H9 (cell line): Measurements from ENCODE around the gene IL1RL1. TPM values are rescaled to one million over a fixed set of nuclear protein-coding genes. Genes with fewer than 3 reads are reported as not detected.

Source experiments
- DNase-seq: peaks from one replicate; pipeline ENCODE4 v3.0.0-alpha.2; 2017
- H2AFZ ChIP-seq: one replicate; pipeline ENCODE4 v1.6.1; 2013; ENCODE audit warnings: mild to moderate bottlenecking, low read length, control low read depth, moderate library complexity
- H2AK5ac ChIP-seq: 2 replicates; pipeline ENCODE4 v1.6.1; 2013; ENCODE audit warnings: low read length, control low read depth, mixed read lengths; ENCODE audit not compliant: insufficient read length
- H2BK120ac ChIP-seq: one replicate; pipeline ENCODE4 v1.6.1; 2013; ENCODE audit warnings: low read depth, mild to moderate bottlenecking, low read length, control low read depth, inconsistent platforms; ENCODE audit not compliant: poor library complexity, severe bottlenecking
- H2BK12ac ChIP-seq: 2 replicates; pipeline ENCODE4 v1.6.1; 2013; ENCODE audit warnings: low read length, control low read depth, mixed read lengths, low read depth; ENCODE audit not compliant: insufficient read length
- H2BK15ac ChIP-seq: 2 replicates; pipeline ENCODE4 v1.6.1; 2013; ENCODE audit warnings: low read depth, low read length, control low read depth
- H2BK20ac ChIP-seq: one replicate; pipeline ENCODE4 v1.6.1; 2013; ENCODE audit warnings: low read depth, mild to moderate bottlenecking, low read length, control low read depth, inconsistent platforms; ENCODE audit not compliant: poor library complexity, severe bottlenecking
- H2BK5ac ChIP-seq: 2 replicates; pipeline ENCODE4 v1.6.1; 2013; ENCODE audit warnings: low read length, control low read depth, mixed read lengths; ENCODE audit not compliant: insufficient read length
- H3K14ac ChIP-seq: 2 replicates; pipeline ENCODE4 v1.6.1; 2013; ENCODE audit warnings: low read length, control low read depth; ENCODE audit not compliant: insufficient read depth
- H3K18ac ChIP-seq: 2 replicates; pipeline ENCODE4 v1.6.1; 2013; ENCODE audit warnings: low read depth, mild to moderate bottlenecking, mixed read lengths, low read length, control low read depth; ENCODE audit not compliant: insufficient read length
- H3K23ac ChIP-seq: 2 replicates; pipeline ENCODE4 v1.6.1; 2013; ENCODE audit warnings: low read length, control low read depth, mixed read lengths, low read depth; ENCODE audit not compliant: insufficient read length
- H3K23me2 ChIP-seq: 2 replicates; pipeline ENCODE4 v1.6.1; 2013; ENCODE audit warnings: low read depth, mild to moderate bottlenecking, mixed read lengths, low read length, control low read depth; ENCODE audit not compliant: insufficient read length, poor library complexity, severe bottlenecking
- H3K27ac ChIP-seq: 2 replicates; pipeline ENCODE4 v1.5.1; 2013; ENCODE audit warnings: low read length, control low read depth, mixed read lengths, low read depth; ENCODE audit not compliant: insufficient read length
- H3K27me3 ChIP-seq: 2 replicates; pipeline ENCODE4 v1.6.1; 2013; ENCODE audit warnings: low read length, control low read depth, inconsistent platforms; ENCODE audit not compliant: insufficient read depth
- H3K4ac ChIP-seq: 2 replicates; pipeline ENCODE4 v1.6.1; 2013; ENCODE audit warnings: low read depth, mild to moderate bottlenecking, control low read depth, inconsistent platforms, low read length, moderate library complexity
- H3K4me1 ChIP-seq: 2 replicates; pipeline ENCODE4 v1.6.1; 2013; ENCODE audit warnings: low read length, control low read depth, inconsistent platforms; ENCODE audit not compliant: insufficient read depth
- H3K4me2 ChIP-seq: 2 replicates; pipeline ENCODE4 v1.6.1; 2013; ENCODE audit warnings: low read length, control low read depth, mixed read lengths; ENCODE audit not compliant: insufficient read length, insufficient read depth
- H3K56ac ChIP-seq: 2 replicates; pipeline ENCODE4 v1.6.1; 2013; ENCODE audit warnings: low read depth, mild to moderate bottlenecking, mixed read lengths, low read length, control low read depth; ENCODE audit not compliant: insufficient read length
- H3K79me1 ChIP-seq: 2 replicates; pipeline ENCODE4 v1.6.1; 2013; ENCODE audit warnings: low read depth, mild to moderate bottlenecking, moderate library complexity, low read length, control low read depth, inconsistent platforms; ENCODE audit not compliant: insufficient read depth, poor library complexity, severe bottlenecking
- H3K79me2 ChIP-seq: 2 replicates; pipeline ENCODE4 v1.6.1; 2013; ENCODE audit warnings: low read length, control low read depth, inconsistent platforms; ENCODE audit not compliant: insufficient read depth
- H3K9ac ChIP-seq: 2 replicates; pipeline ENCODE4 v1.6.1; 2013; ENCODE audit warnings: low read length, control low read depth, mixed read lengths; ENCODE audit not compliant: insufficient read length; ENCODE audit errors: extremely low read depth
- H3K9me3 ChIP-seq: one replicate; pipeline ENCODE4 v1.6.1; 2013; ENCODE audit warnings: low read depth, low read length, inconsistent platforms; ENCODE audit not compliant: control insufficient read depth
- H3T11ph ChIP-seq: one replicate; pipeline ENCODE4 v1.6.1; 2013; ENCODE audit warnings: mild to moderate bottlenecking, low read length, control low read depth, inconsistent platforms
- H4K20me1 ChIP-seq: one replicate; pipeline ENCODE4 v1.6.1; 2013; ENCODE audit not compliant: control insufficient read depth, insufficient read length, insufficient read depth
- H4K5ac ChIP-seq: 2 replicates; pipeline ENCODE4 v1.6.1; 2013; ENCODE audit warnings: low read depth, mild to moderate bottlenecking, mixed read lengths, low read length, control low read depth; ENCODE audit not compliant: insufficient read length
- H4K8ac ChIP-seq: replicated peaks from 2 replicates; pipeline ENCODE4 v1.6.1; 2013; ENCODE audit warnings: low read length, control low read depth, mixed read lengths, low read depth; ENCODE audit not compliant: insufficient read length
- H4K91ac ChIP-seq: 2 replicates; pipeline ENCODE4 v1.6.1; 2013; ENCODE audit warnings: low read depth, mild to moderate bottlenecking, moderate library complexity, mixed read lengths, low read length, control low read depth; ENCODE audit not compliant: insufficient read length
- H3K27ac Mint-ChIP-seq, 3 experiments: 2 replicates in 2 of 3; 3 replicates in 1 of 3; pipeline ENCODE4 v1.8.0; 2020 to 2021; ENCODE audit warnings: mixed read lengths in 3 of 3, mild to moderate bottlenecking in 1 of 3, moderate library complexity in 1 of 3
- H3K27me3 Mint-ChIP-seq: 2 replicates; pipeline ENCODE4 v1.8.0; 2021; ENCODE audit warnings: low read depth, mild to moderate bottlenecking, moderate library complexity, mixed read lengths
- H3K36me3 Mint-ChIP-seq, 3 experiments: 2 replicates in 2 of 3; 3 replicates in 1 of 3; pipeline ENCODE4 v1.8.0; 2020 to 2021; ENCODE audit warnings: low read depth in 3 of 3, mixed read lengths in 3 of 3; ENCODE audit not compliant: insufficient read depth in 1 of 3
- H3K4me1 Mint-ChIP-seq, 2 experiments: 2 replicates each; pipeline ENCODE4 v1.8.0; 2020; ENCODE audit warnings: mixed read lengths in 2 of 2
- H3K4me3 Mint-ChIP-seq, 2 experiments: 2 replicates in 1 of 2; 3 replicates in 1 of 2; pipeline ENCODE4 v1.8.0; 2020 to 2021; ENCODE audit warnings: mild to moderate bottlenecking in 2 of 2, mixed read lengths in 2 of 2, moderate library complexity in 1 of 2
- H3K9me3 Mint-ChIP-seq, 2 experiments: 2 replicates in 1 of 2; 3 replicates in 1 of 2; pipeline ENCODE4 v1.8.0; 2020; ENCODE audit warnings: mild to moderate bottlenecking in 2 of 2, mixed read lengths in 2 of 2, moderate library complexity in 1 of 2
- WGBS: extraction: QIAGEN DNeasy Blood & Tissue Kit; methylation state at CpG from one replicate; pipeline ENCODE4 v1.1.7; 2013; ENCODE audit warnings: missing lambda C conversion rate, low lambda C conversion rate, mixed read lengths; ENCODE audit not compliant: insufficient read length; ENCODE audit errors: extremely low coverage; 5-methylcytosine and 5-hydroxymethylcytosine counted together
- total RNA-seq: library from RNA; stranded (reverse); gene quantifications from 2 replicates; pipeline ENCODE4 v1.2.1, GENCODE V29; 2021
- TF ChIP-seq, protein P1 (sequence below): fragments of 200-600 bp; sonication (generic); conservative IDR thresholded peaks from 3 replicates; pipeline ENCODE4 v1.8.0; 2021; ENCODE audit warnings: antibody characterized with exemption, mild to moderate bottlenecking

IL1RL1 gene
- total RNA-seq, 1 experiment from 2014 or later: not detected

DNA sequence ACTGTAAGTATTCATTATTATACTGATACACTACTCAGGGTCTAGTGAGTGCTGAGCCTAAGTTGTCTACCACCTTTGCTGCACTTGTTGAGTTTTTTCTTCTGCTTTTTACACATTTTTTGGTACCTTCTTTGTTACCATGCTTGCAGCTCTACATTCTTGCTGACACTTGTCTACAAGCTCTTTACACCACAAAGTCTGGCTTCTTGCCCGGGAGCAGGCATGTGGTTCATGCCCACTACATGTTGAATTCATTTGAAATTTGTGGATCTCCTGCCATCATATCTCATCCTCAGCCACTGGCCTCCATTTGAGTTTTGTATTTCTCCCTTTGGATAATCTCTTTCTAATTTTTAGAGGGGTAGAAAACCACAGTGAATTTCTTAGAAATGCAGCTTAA is 74.2 kb downstream of the IL1RL1 start:
- H3K9me3 ChIP-seq: peaks cover 5% of the 10 kb centered on the region
- no peak overlapping the region for H3K4ac ChIP-seq
- H3K79me2 ChIP-seq: no peaks in the 10 kb centered on the region
- no peaks in the 10 kb centered on the region for H3K27me3 Mint-ChIP-seq
- H4K91ac ChIP-seq: no peak overlapping the region
- H3K27me3 ChIP-seq: no peaks in the 10 kb centered on the region
- no peak overlapping the region for H3K9ac ChIP-seq
- no peak overlapping the region for H2BK15ac ChIP-seq
- no peak overlapping the region for H2BK5ac ChIP-seq
- no peak overlapping the region for H3K18ac ChIP-seq
- H3K23me2 ChIP-seq: peaks cover under 1% of the 10 kb centered on the region
- no peak overlapping the region for H3K56ac ChIP-seq
- peaks cover 24 to 28% of the 10 kb centered on the region in 2 experiments for H3K9me3 Mint-ChIP-seq
- H3K4me1 ChIP-seq: no peaks in the 10 kb centered on the region
- H2BK120ac ChIP-seq: no peak overlapping the region
- H2BK20ac ChIP-seq: no peak overlapping the region
- H3K4me2 ChIP-seq: no peak overlapping the region
- WGBS: no CpG with 5 or more reads among the region's 1 CpG
- H3K4me3 Mint-ChIP-seq: no peak overlapping the region
- H4K8ac ChIP-seq: no peak overlapping the region
- no peak overlapping the region for H3K23ac ChIP-seq
- no peaks in the 10 kb centered on the region for H3K4me1 Mint-ChIP-seq
- H2AK5ac ChIP-seq: no peak overlapping the region
- H4K5ac ChIP-seq: no peak overlapping the region
- H4K20me1 ChIP-seq: no peaks in the 10 kb centered on the region
- H3K79me1 ChIP-seq: no peaks in the 10 kb centered on the region
- no peak overlapping the region for H3K14ac ChIP-seq
- H3T11ph ChIP-seq: no peak overlapping the region
- H2AFZ ChIP-seq: no peak overlapping the region
- TF ChIP-seq, protein P1, sequence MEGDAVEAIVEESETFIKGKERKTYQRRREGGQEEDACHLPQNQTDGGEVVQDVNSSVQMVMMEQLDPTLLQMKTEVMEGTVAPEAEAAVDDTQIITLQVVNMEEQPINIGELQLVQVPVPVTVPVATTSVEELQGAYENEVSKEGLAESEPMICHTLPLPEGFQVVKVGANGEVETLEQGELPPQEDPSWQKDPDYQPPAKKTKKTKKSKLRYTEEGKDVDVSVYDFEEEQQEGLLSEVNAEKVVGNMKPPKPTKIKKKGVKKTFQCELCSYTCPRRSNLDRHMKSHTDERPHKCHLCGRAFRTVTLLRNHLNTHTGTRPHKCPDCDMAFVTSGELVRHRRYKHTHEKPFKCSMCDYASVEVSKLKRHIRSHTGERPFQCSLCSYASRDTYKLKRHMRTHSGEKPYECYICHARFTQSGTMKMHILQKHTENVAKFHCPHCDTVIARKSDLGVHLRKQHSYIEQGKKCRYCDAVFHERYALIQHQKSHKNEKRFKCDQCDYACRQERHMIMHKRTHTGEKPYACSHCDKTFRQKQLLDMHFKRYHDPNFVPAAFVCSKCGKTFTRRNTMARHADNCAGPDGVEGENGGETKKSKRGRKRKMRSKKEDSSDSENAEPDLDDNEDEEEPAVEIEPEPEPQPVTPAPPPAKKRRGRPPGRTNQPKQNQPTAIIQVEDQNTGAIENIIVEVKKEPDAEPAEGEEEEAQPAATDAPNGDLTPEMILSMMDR: no peak
- H2BK12ac ChIP-seq: no peak overlapping the region
- H3K27ac ChIP-seq: no peak overlapping the region
- H3K36me3 Mint-ChIP-seq: peaks cover 0 to 10% (median 3%) of the 10 kb centered on the region in 3 experiments; a peak in 5 of 7 replicates
- no peak overlapping the region for H3K27ac Mint-ChIP-seq
- DNase-seq: no peak
